ENCODE measurements around the gene CNBD2. TPM values are rescaled to one million over a fixed set of nuclear protein-coding genes. Genes with fewer than 3 reads are reported as not detected.

Gene CNBD2
- total RNA-seq (2022; extraction: Qiagen RNA extraction; ENCODE audit: low read depth): 5.0 to 6.8 TPM (median 6.3 TPM) in 5 replicates

GRCh38 chr20:35967979-35968640 lies at the start of gene CNBD2:
TSS of gene CNBD2 (plus strand) at chr20:35968590. CDS start at chr20:35968763, 173 bp downstream.

GRCh38 chr20:35954200-35954906 lies 14.0 kb upstream of the CNBD2 start, which contains the start of gene SCAND1:
TSS of gene SCAND1 (minus strand) at chr20:35954502. CDS start at chr20:35954284, 218 bp downstream.

Other genes starting within 250 kb of the CNBD2 start
- gene RBM39, start 226.3 kb upstream of the CNBD2 start, total RNA-seq (2022; extraction: Qiagen RNA extraction; ENCODE audit: low read depth): 170 to 198 TPM (median 178 TPM) in 5 replicates
- gene PHF20, start 196.6 kb upstream of the CNBD2 start, total RNA-seq (2022; extraction: Qiagen RNA extraction; ENCODE audit: low read depth): 20.5 to 28.2 TPM (median 24.0 TPM) in 5 replicates
- 73.4 to 91.3 TPM (median 82.7 TPM) in 5 replicates for gene SCAND1, start 14.1 kb upstream of the CNBD2 start, total RNA-seq (2022; extraction: Qiagen RNA extraction; ENCODE audit: low read depth)
- gene EPB41L1, start 186.2 kb downstream of the CNBD2 start, total RNA-seq (2022; extraction: Qiagen RNA extraction; ENCODE audit: low read depth): 50.6 to 72.5 TPM (median 67.3 TPM) in 5 replicates